ENCODE measurements around the gene ICAM1. TPM values are rescaled to one million over a fixed set of nuclear protein-coding genes. Genes with fewer than 3 reads are reported as not detected.
"Not testable (repeated sequence)": the region's sequence is repeated elsewhere in the genome, so short reads cannot be mapped to it uniquely, and the experiment has no call there.

Gene ICAM1
- total RNA-seq, 1 donor from 2014 or later = 9.6 TPM

DNA sequence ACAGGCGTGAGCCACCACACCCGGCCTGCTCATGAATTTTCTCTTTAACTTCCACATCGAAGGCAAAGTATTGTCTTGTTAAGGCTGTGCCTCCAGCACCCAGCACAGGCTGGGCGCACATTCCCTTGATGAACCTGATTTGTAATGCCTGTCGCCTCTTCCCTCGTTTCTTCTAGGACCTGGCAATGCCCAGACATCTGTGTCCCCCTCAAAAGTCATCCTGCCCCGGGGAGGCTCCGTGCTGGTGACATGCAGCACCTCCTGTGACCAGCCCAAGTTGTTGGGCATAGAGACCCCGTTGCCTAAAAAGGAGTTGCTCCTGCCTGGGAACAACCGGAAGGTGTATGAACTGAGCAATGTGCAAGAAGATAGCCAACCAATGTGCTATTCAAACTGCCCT, 3.7 kb downstream of the ICAM1 start:
- H3K27ac Mint-ChIP-seq = no peak overlapping the region
- DNase-seq (ENCODE audit: low spot score in 2 of 2, unreplicated experiment in 2 of 2) = no peak
- TF ChIP-seq CTCF (IDR thresholded peaks at IDR 0.05; ENCODE audit: unreplicated experiment) = no peak
- H3K27me3 Mint-ChIP-seq (ENCODE audit: low read depth) = peaks cover 47% of the 10 kb centered on the region
- no peaks in the 10 kb centered on the region for H3K4me1 Mint-ChIP-seq
- H3K9me3 Mint-ChIP-seq = no peaks in the 10 kb centered on the region
- H3K36me3 Mint-ChIP-seq = no peaks in the 10 kb centered on the region
- H3K4me3 Mint-ChIP-seq = no peak overlapping the region

DNA sequence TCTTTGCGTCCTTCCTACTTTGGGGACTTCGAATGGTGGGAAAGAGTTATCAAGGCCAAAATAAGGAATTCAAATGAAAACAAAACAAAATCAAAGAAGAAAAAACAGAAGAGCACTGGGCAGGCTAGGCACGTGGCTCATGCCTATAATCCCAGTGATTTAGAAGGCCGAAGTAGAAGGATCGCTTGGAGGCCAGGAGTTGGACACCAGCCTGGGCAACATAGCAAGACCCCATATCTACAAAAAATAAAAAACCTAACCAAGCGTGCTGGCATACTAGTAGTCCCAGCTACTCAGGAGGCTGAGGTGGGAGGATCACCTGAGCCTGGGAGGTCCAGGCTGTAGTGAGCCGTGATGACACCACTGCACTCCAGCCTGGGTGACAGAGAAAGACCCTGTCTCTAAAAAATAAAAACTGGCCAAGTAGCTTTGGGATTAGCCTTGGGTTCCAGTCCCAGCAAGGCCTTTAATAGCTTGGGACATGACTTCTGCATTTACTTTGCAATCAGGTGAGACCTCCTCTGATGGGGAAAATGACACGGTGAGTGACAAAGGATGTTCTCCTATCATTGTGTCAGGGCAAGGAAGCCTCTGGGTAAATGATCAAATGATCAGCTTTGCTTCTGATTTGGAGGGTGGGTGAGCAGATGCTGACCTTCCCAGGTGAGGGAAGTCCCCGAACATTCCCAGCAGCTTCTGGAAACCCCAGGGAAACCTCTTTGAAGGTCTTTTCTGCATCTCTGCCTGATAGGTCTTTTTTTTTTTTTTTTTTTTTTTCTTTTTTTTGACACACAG, 7.1 kb downstream of the ICAM1 start:
- Mint-ChIP-seq H3K27ac (no peak overlapping the region), H3K36me3 (no peaks in the 10 kb centered on the region), H3K4me3 (no peak overlapping the region), H3K27me3 (ENCODE audit: low read depth) (peaks cover 15% of the 10 kb centered on the region), H3K9me3 (no peaks in the 10 kb centered on the region), H3K4me1 (no peaks in the 10 kb centered on the region)
- no peak for TF ChIP-seq CTCF (IDR thresholded peaks at IDR 0.05; ENCODE audit: unreplicated experiment)
- DNase-seq (ENCODE audit: low spot score in 2 of 2, unreplicated experiment in 2 of 2) = no peak

GRCh38 chr19:10278935-10279334, 8.0 kb downstream of the ICAM1 start:
- no peaks in the 10 kb centered on the region for H3K9me3 Mint-ChIP-seq
- DNase-seq (ENCODE audit: low spot score in 2 of 2, unreplicated experiment in 2 of 2) = no peak
- H3K4me3 Mint-ChIP-seq = no peak overlapping the region
- TF ChIP-seq CTCF (IDR thresholded peaks at IDR 0.05; ENCODE audit: unreplicated experiment) = no peak
- H3K4me1 Mint-ChIP-seq = no peaks in the 10 kb centered on the region
- no peaks in the 10 kb centered on the region for H3K36me3 Mint-ChIP-seq
- H3K27ac Mint-ChIP-seq = no peak overlapping the region
- H3K27me3 Mint-ChIP-seq (ENCODE audit: low read depth) = peaks cover 19% of the 10 kb centered on the region

DNA sequence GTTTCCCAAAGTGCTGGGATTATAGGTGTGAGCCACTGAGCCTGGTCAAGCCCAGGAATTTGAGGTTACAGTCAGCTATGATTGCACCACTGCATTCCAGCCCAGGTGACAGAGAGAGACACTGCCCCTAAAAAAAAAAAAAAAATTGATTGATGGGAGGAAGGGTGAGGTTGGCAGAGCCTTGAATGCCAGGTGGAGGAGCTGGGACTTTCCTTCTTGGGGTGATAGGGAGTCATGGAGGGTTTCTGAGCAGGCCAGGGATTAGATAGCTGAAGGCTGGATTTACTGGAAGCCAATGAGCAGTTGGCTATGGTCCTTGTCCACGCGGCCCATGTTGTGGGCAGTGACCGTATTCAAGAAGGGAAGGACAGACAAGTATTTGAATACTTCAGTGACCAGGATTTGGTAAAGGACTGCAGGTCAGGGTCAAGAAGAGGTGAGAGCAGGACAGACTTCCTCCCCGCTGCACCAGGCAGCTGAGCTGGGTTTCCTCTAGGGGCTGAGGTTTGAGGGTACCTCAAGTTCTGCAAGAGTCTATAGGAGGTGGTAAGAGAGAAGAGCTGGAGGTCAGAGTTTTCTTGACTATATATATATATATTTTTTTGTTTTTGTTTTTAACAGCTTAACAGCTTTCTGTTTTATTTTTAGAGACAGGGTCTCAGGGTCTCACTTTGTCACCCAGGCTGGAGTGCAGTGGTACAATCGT, 9.0 kb downstream of the ICAM1 start:
- H3K9me3 Mint-ChIP-seq = no peaks in the 10 kb centered on the region

DNA sequence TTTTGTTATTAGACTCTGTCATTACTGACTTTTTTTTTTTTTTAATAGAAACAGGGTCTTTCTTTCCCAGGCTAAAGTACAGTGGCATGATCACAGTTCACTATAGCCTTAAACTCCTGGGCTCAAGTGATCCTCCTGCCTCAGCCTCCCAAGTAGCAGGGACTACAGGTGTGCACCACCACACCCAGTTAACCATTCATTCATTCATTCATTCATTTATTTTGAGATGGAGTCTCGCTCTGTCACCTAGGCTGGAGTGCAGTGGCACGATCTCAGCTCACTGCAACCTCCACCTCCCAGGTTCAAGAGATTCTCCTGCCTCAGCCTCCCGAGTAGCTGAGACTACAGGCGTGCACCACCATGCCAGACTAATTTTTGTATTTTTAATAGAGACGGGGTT, 11.1 kb downstream of the ICAM1 start:
- not testable (repeated sequence) for DNase-seq (ENCODE audit: low spot score in 2 of 2, unreplicated experiment in 2 of 2); H3K9me3 Mint-ChIP-seq; H3K4me3 Mint-ChIP-seq; H3K36me3 Mint-ChIP-seq; H3K27ac Mint-ChIP-seq
- Mint-ChIP-seq H3K27me3 (ENCODE audit: low read depth) (peaks cover 38% of the 10 kb centered on the region), H3K4me1 (peaks cover 12% of the 10 kb centered on the region)

More for the DNA sequence above, 9.0 kb downstream of the ICAM1 start:
- H3K27ac Mint-ChIP-seq = no peak overlapping the region
- H3K27me3 Mint-ChIP-seq (ENCODE audit: low read depth) = peaks cover 17% of the 10 kb centered on the region
- TF ChIP-seq CTCF (IDR thresholded peaks at IDR 0.05; ENCODE audit: unreplicated experiment) = no peak
- H3K36me3 Mint-ChIP-seq = no peaks in the 10 kb centered on the region
- no peak overlapping the region for H3K4me3 Mint-ChIP-seq
- DNase-seq (ENCODE audit: low spot score in 2 of 2, unreplicated experiment in 2 of 2) = no peak
- H3K4me1 Mint-ChIP-seq = no peaks in the 10 kb centered on the region
